Heart left ventricle (tissue), 16 donors: ENCODE data around the gene OR2T8. TPM values are rescaled to one million over a fixed set of nuclear protein-coding genes. Genes with fewer than 3 reads are reported as not detected.

ENCODE experiments used
- ATAC-seq, 4 donors: fragments of 200-7000 bp; cut with Tn5 transposase; one replicate each; pipeline ENCODE4 v1.9.1; 2020 to 2022; ENCODE audit warnings: moderate library complexity in 4 of 4, mild to moderate bottlenecking in 3 of 4, moderate number of reproducible peaks in 1 of 4
- DNase-seq, 5 donors: peaks; one replicate each; pipeline ENCODE4 v3.0.0-alpha.2; 2020
- H3K27ac ChIP-seq, 12 donors: fragments of 200-600 bp; sonication (generic) in 4 of 12; one replicate each; pipeline versions ENCODE4 v1.5.0 to v1.8.0; 2016 to 2022; ENCODE audit warnings: mild to moderate bottlenecking in 2 of 12
- H3K27me3 ChIP-seq, 9 donors: fragments of 200-600 bp; sonication (generic) in 2 of 9; one replicate each; pipeline versions ENCODE4 v1.5.1 to v1.8.0; 2016 to 2022; ENCODE audit warnings: mild to moderate bottlenecking in 3 of 9
- H3K36me3 ChIP-seq, 9 donors: fragments of 200-600 bp; sonication (generic) in 2 of 9; one replicate each; pipeline versions ENCODE4 v1.5.0 to v1.8.0; 2018 to 2022; ENCODE audit warnings: mild to moderate bottlenecking in 2 of 9
- H3K4me1 ChIP-seq, 12 donors: fragments of 200-600 bp; sonication (generic) in 4 of 12; one replicate each; pipeline versions ENCODE4 v1.5.0 to v1.8.0; 2016 to 2022; ENCODE audit warnings: mild to moderate bottlenecking in 3 of 12
- H3K4me3 ChIP-seq, 12 donors: fragments of 200-600 bp; sonication (generic) in 4 of 12; one replicate each; pipeline versions ENCODE4 v1.5.0 to v1.8.0; 2017 to 2022; ENCODE audit warnings: mild to moderate bottlenecking in 9 of 12, moderate library complexity in 4 of 12
- H3K9me3 ChIP-seq, 12 donors: fragments of 200-600 bp; sonication (generic) in 4 of 12; one replicate each; pipeline versions ENCODE4 v1.5.0 to v1.8.0; 2016 to 2022; ENCODE audit warnings: mild to moderate bottlenecking in 1 of 12
- CTCF ChIP-seq, 12 donors: fragments of 200-600 bp; sonication (generic) in 4 of 12; IDR thresholded peaks; one replicate each; pipeline versions ENCODE4 v1.5.0 to v1.8.0; 2018 to 2022; ENCODE audit warnings: antibody characterized with exemption in 12 of 12, mild to moderate bottlenecking in 5 of 12
- POLR2A ChIP-seq, 2 donors: fragments of 450-650 bp; IDR thresholded peaks; one replicate each; pipeline ENCODE4 v1.6.1; 2017; ENCODE audit warnings: antibody characterized with exemption in 2 of 2, mild to moderate bottlenecking in 2 of 2, moderate library complexity in 2 of 2
- WGBS, 4 donors: extraction: QIAGEN DNeasy Blood & Tissue Kit in 2 of 4; methylation state at CpG; one replicate each; pipeline versions ENCODE4 v1.1.5 to v1.1.7; 2013 to 2018; 5-methylcytosine and 5-hydroxymethylcytosine counted together
- intact Hi-C, 10 donors: fragments of 100-400 bp; cut with DNase I; formaldehyde crosslinking; loops; one replicate each; pipeline versions ENCODE4 v1.11.1 to v1.14.2; 2022
- polyA plus RNA-seq, 2 donors: library from polyadenylated mRNA; stranded (reverse); fragments of 200-250 nt; gene quantifications; one replicate each; pipeline ENCODE4 v1.2.3, GENCODE V29; 2013
- total RNA-seq, 9 donors: library from RNA; depleted of rRNA in 2 of 9; stranded (reverse); fragments of >200 nt in 2 of 9; fragmentation: NEBNext Ultra II Directional in 3 of 9; extraction: Animal tissue kit (Norgen Biotek cat#: 25700) in 3 of 9; gene quantifications; one replicate each; pipeline versions ENCODE4 v1.1.0 to v1.2.4, GENCODE V29; 2016 to 2023
- donor health status: ischemic (EF 13 %, LVEDD 7.1; RV severe dilation, severe dysfunction).
- donor health status: healthy with polysubstance abuse.
- donor health status: DM: no; HTN: yes; CAD: no.
- donor health status: DM: no; HTN: no; CAD: no.
- donor health status: ischemic (EF 25% LVEDD 6.9; RV normal size, moderate dysfunction).
- donor health status: ischemic (EF 25% LVEDD 5.7; RV mildly dilated, moderate dysfunction).
- donor health status: healthy.
- donor health status: DM: yes; HTN: yes; CAD: no.
- donor health status: ischemic (EF 35%, LVEDD 5.7; RV mildly dilated, moderate dysfunction).
- donor health status: nonischemic (EF 11% LVEDD 7.7; RV severe dilation, severe dysfunction).
- donor health status: DM: yes; HTN: yes; CAD: no.
- donor health status: PGD.
- donor health status: ischemic (EF 29% LVEDD 5.4; RV normal size, mild dysfunction).
- donor health status: nonischemic (EF 23%, LVEDD 6.1; RV moderate dilation, normal function).

Gene OR2T8
- total and polyA plus RNA-seq, 11 donors: not detected

GRCh38 chr1:247923941-247924340 is 3.9 kb downstream of the OR2T8 start:
- Histone ChIP-seq H3K4me1 (no peaks in the 10 kb centered on the region), H3K36me3 (no peaks in the 10 kb centered on the region), H3K9me3 (no peaks in the 10 kb centered on the region), H3K27ac (no peak overlapping the region), H3K4me3 (no peak overlapping the region), H3K27me3 (no peaks in the 10 kb centered on the region)
- DNase-seq (no peak), ATAC-seq (no peak)
- WGBS, 4 donors: 55 to 61% (median 60%) methylated on average over 3 of the region's 3 CpGs
- intact Hi-C loops: loop anchor here in 1 of 10 donors (10.0 kb wide), 1 partner anchor 189 kb away; the partner anchor contains the start of gene OR14K1
- TF ChIP-seq CTCF (IDR thresholded peaks at IDR 0.05) (no peak), POLR2A (IDR thresholded peaks at IDR 0.05) (no peak)

- WGBS, 4 donors: 81 to 91% (median 87%) methylated on average over 9 of the region's 9 CpGs
- no peaks in the 10 kb centered on the region for H3K4me1 ChIP-seq
- ATAC-seq (no peak), DNase-seq (no peak)
- no peak for TF ChIP-seq CTCF (IDR thresholded peaks at IDR 0.05)
- TF ChIP-seq POLR2A (IDR thresholded peaks at IDR 0.05): no peak
- no peaks in the 10 kb centered on the region for H3K27me3 ChIP-seq
- no peaks in the 10 kb centered on the region for H3K9me3 ChIP-seq
- intact Hi-C loops: loop anchor here in 1 of 10 donors (10.0 kb wide), 1 partner anchor 190 kb away; the partner anchor contains the start of gene OR14K1
- H3K4me3 ChIP-seq: no peak within 1 kb of the TSS
- H3K36me3 ChIP-seq: no peaks in the 10 kb centered on the region
- H3K27ac ChIP-seq: no peak within 1 kb of the TSS
These were observed 4.8 kb downstream of the OR2T8 start, which contains the start of gene OR2AJ1 for GRCh38 chr1:247924868-247925267. Gene OR2AJ1, plus strand, starts transcription at chr1:247924889. Its CDS starts 8,880 bp downstream, at chr1:247933769.

GRCh38 chr1:247933989-247934388 is 13.9 kb downstream of the OR2T8 start:
- TF ChIP-seq POLR2A (IDR thresholded peaks at IDR 0.05): no peak
- TF ChIP-seq CTCF (IDR thresholded peaks at IDR 0.05): no peak
- no peaks in the 10 kb centered on the region for H3K4me1 ChIP-seq

GRCh38 chr1:247935781-247936180 is 15.7 kb downstream of the OR2T8 start:
- ATAC-seq (no peak), DNase-seq (peak in 1 of 5 donors; percentile 28)

More at GRCh38 chr1:247933989-247934388, 13.9 kb downstream of the OR2T8 start:
- Histone ChIP-seq H3K27me3 (peaks cover 0 to 22% (median 0%) of the 10 kb centered on the region in 9 donors), H3K27ac (no peak overlapping the region), H3K36me3 (no peaks in the 10 kb centered on the region), H3K9me3 (peaks cover 0 to 9% (median 0%) of the 10 kb centered on the region in 12 donors), H3K4me3 (no peak overlapping the region)
- no peak for ATAC-seq
- no peak for DNase-seq
- 92 to 97% (median 95%) methylated on average over 8 of the region's 8 CpGs for WGBS, 4 donors
- intact Hi-C loops: no loop called here

More at GRCh38 chr1:247935781-247936180, 15.7 kb downstream of the OR2T8 start:
- peaks cover 0 to 9% (median 0%) of the 10 kb centered on the region in 12 donors for H3K9me3 ChIP-seq
- H3K4me3 ChIP-seq: no peak overlapping the region
- H3K27ac ChIP-seq: no peak overlapping the region
- peaks cover 0 to 22% (median 0%) of the 10 kb centered on the region in 9 donors for H3K27me3 ChIP-seq
- TF ChIP-seq CTCF (IDR thresholded peaks at IDR 0.05): no peak
- no peak for TF ChIP-seq POLR2A (IDR thresholded peaks at IDR 0.05)
- no peaks in the 10 kb centered on the region for H3K36me3 ChIP-seq
- intact Hi-C loops: no loop called here
- no peaks in the 10 kb centered on the region for H3K4me1 ChIP-seq
- 90 to 96% (median 92%) methylated on average over 9 of the region's 9 CpGs for WGBS, 4 donors
